UCSD-AML1 (cell line): Measurements from ENCODE around the gene TGM3.
"Not testable (repeated sequence)": the region's sequence is repeated elsewhere in the genome, so short reads cannot be mapped to it uniquely, and the experiment has no call there.

Experiments
- DNase-seq: peaks from one replicate; lab custom pipeline; 2025; ENCODE audit not compliant: unreplicated experiment; lab: John Stamatoyannopoulos, UW

The TGM3 gene, protein sequence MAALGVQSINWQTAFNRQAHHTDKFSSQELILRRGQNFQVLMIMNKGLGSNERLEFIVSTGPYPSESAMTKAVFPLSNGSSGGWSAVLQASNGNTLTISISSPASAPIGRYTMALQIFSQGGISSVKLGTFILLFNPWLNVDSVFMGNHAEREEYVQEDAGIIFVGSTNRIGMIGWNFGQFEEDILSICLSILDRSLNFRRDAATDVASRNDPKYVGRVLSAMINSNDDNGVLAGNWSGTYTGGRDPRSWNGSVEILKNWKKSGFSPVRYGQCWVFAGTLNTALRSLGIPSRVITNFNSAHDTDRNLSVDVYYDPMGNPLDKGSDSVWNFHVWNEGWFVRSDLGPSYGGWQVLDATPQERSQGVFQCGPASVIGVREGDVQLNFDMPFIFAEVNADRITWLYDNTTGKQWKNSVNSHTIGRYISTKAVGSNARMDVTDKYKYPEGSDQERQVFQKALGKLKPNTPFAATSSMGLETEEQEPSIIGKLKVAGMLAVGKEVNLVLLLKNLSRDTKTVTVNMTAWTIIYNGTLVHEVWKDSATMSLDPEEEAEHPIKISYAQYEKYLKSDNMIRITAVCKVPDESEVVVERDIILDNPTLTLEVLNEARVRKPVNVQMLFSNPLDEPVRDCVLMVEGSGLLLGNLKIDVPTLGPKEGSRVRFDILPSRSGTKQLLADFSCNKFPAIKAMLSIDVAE

DNA sequence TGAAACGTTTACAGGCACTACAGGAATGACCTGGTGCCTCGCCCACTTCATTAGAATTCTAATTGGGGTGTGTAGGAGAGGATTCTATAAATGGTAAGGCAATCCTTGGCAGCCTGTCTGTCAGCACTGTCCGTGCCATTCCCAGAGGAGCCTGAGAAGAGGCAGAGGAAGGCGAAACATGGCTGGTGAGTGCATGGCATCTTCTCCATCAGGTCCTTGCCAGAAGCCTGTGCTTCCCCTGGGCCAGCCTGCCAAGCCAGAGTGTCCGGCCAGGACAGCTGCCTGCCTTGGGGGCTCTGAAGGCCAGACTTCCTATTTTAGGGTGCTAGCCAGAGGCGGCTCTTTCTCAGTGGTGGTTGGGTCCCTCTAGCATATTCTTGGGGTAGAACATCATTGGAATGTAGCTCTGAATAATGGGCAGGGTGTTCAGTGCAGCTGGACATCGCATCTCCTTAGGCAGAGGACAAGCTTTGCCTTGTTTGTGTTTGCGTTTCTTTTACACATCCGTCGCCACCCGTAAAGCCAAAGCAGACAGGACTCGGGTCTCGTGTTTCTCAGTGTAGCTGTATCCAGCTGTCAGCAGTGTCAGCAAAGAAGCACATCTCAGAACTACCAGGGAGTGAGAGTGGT, at the start of gene TGM3:
TSS of gene TGM3 (plus strand) at position 116 of the 630 bp plus-strand sequence. CDS start at position 179, 63 bp downstream.
- no peak for DNase-seq

DNA sequence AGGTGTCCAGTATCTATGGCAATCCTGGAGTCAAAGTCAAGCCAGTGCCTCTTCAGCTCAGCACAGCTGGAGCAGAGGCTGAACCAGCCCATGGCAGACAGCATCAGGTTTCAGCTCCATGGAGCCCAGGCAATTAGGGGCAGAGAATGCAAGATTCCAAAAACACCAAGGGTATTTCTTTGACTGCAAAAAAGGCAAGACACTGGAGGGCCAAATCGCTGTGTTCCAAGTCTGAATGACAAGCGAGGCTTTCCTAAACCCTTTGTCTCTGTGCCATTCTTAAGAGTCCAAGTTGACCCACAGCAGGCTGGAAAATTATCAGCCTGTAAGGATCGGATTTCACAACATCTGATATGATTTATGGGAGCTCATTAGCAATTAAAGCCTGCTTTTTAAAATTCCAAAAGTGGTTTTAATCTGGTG, 49.7 kb upstream of the TGM3 start:
- no peak for DNase-seq

DNA sequence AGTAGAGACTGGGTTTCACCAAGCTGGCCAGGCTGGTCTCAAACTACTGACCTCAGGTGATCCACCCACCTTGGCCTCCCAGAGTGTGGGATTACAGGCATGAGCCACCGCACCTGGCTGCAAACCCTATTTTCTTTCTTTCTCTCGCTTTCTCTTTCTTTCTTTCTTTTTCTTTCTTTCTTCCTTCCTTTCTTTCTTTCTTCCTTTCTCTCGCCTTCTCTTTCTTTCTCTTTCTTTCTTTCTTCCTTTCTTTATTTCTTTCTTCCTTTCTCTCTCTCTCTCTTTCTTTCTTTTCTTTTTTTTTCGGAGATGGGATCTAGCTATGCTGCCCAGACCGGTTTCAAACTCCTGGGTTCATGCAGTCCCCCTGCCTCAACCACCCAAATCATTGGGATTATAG, 47.0 kb upstream of the TGM3 start:
- no peak for DNase-seq

DNA sequence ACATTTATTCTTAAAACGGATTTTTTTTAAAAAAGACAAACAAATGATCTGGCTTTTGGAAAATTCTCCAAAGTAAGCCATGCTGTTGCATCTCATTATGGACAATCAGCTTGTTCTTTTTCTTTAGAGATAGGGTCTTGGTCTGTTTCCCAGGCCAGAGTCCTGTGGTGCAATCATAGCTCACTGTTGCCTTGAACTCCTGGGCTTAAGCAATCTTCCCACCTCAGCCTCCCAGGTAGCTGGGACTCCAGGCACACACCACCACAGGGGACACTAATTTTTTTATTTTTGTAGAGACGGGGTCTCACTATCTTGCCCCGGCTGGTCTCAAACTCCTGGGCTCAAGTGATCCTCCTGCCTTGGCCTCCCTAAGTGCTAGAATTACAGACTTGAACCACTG, 45.9 kb upstream of the TGM3 start:
- no peak for DNase-seq

DNA sequence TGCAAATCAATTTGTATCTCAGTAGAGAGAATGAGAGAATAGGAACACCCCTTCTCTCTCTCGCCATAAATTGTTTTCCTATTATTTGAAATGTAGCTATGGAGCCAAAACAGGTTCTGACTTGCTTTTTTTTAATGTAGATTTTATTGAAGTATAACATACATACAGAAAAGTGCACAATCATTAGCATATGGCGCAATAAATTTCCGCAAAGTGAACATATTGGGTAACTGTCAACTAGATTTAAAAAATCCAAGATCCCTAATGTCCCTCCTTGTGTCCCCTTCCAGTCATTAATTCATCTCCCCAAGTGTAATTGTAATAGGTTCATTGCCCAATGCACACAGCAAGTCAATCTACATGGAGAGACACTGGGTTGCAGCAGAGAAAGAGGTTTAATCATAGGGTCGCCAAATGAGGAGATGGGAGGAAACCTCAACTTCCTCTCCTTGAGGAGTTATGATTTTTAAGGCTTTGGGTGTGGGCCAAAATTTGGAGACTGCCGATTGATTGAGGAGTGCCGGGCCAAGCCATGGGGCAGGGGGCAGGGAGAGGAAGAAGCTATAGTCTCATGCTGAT, 43.3 kb upstream of the TGM3 start:
- DNase-seq = peak; percentile 29

DNA sequence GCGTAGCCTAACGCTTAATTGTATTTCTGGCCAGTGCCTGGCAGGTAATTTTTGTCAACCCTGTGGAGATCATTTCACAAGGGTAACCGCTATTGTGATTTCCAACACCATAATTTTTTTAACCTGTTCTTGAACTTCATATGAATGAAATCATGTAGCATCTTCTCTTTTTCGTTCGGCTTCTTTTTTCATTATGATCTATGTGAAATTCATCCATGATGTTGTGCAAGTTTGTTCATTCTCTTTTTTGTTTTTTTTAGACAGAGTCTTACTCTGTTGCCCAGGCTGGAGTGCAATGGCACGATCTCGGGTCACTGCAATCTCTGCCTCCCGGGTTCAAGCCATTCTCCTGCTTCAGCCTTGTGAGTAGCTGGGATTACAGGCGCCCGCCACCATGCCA, 42.5 kb upstream of the TGM3 start:
- DNase-seq = no peak

DNA sequence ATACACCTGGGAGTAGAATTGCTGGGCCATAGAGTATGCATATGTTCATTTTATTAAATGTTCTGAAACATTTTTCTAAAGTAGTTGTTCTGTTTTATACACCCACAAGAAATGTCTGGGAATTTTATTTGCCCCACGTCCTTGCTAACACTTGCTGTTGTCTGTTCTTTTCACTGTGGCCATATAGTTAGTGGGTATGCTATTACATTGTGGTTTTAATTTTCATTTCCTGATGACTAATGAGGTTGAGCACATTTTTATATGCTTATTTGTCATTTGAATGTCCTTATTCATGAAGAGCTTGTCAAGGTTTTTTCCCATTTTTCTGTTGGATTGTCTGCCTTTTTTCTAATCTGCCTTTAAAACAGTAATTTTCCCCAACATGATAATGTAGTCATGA, 41.5 kb upstream of the TGM3 start:
- DNase-seq = no peak

DNA sequence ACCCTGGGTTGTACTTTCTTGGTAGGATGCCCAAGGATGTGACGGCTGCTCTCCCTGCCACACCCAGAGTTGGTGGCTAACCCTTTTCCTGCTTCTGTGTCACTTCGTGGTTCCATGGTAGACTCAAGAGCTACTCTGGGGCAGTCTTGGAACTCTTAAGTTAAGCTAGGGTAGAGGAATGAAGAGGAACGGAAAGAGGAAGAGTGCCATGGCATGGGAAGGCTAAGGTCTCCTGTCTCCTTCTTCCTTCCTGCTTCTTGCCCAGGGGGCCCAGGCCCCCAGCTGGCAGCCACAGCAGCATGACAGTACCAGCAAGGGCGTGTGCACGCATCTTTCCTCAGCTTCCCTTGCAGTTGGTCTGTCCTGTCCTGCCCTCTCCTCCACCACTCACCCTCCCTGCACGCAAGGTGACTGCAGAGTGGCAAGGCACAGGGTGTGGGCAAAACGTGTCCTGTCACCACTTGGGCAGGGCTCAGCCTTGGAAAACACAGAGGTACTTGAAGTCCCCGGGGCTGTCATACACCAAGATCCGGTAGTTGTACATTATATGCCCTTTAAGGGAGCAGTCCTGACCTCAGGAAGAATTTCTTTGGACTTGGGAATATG, 39.8 kb upstream of the TGM3 start:
- DNase-seq = no peak

DNA sequence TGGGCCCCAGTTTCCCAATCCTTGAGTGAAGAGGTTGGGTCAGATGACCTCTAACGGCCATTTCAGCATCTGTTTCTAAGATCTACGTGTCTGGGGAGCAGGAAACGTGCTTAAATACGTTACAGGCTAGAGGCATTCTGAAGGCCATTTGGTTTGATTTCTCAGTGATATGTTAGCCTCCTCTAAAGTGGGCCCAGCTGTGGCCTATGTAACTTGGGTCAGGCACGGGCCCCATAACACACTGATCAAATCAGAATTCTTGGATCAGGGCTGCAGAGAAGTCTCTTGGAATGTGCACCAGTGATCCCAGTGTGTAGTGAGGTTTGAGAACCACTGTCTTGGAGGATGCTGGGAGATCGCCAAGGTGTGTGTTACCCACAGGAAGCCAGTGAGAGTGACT, 36.1 kb upstream of the TGM3 start:
- DNase-seq = no peak

DNA sequence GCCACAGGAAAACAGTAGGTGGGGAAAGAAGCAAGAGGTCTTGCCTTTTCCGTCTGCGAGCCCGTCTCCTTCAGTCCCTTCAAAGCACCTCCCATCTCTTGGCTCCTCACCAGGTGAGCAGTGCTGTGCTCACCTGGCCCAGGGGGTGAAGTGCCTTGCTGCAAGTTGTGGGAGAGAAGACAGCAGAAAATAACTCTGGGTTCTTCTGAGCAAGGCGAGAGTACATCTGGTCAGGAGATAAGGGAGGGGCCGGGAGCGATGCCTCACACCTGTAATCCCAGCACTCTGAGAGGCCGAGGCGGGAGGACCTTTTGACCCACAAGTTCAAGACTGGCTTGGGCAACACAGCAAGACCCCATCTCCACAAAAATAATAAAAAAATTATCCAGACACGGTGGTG, 35.6 kb upstream of the TGM3 start:
- no peak for DNase-seq

DNA sequence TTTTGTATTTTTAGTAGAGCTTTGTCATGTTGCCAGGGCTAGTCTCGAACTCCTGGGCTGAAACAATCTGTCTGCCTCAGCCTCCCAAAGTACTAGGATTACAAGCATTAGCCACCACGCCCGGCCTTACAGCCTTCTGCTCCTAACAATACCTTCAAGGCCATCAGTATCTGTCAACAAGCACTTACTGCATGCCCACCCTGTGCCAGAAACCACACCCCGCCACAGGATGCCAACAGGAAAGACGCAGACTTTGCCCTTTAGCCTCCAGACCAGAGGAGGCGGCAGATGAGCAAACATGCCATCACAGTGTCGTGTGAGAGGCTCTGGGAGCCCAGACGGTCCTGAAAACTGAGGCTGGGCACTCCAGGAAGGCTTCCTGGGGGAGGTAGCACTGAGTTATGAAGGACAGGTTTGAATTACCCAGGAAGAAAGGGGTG, 34.7 kb upstream of the TGM3 start:
- no peak for DNase-seq

DNA sequence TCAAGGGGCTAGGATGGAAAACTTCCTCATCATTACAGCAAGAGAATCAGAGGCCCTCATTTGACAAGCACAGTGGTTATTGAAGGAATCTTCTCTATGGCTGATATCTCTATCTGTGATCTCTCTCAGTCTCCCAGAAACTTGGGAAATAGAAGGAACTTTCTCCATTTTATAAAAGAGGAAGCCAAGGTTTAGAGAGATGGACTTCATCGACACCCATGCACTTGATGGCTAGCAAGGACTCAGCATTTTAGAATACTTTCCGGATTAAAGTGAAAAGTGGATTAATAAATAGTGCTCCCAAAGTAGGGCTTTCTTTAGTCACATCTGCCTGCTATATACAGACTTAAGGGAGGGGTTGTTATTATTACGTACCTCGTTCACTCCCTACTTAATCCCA, 34.2 kb upstream of the TGM3 start:
- DNase-seq = no peak

DNA sequence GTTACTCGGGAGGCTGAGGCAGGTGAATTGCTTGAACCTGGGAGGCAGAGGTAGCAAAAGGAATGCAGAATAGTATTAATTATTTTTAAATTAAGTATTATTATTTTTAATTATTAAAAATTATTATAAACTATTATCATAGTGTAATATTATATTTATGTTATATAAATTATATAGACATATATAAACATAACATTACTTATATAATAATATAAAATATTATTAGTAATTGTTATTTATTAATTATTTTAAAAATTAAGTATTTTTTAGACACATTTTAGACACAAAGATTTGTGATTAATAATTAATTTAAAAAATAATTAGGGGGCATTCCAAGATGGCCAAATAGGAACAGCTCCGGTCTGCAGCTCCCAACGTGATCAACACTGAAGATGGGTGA, 31.7 kb upstream of the TGM3 start:
- DNase-seq = no peak

DNA sequence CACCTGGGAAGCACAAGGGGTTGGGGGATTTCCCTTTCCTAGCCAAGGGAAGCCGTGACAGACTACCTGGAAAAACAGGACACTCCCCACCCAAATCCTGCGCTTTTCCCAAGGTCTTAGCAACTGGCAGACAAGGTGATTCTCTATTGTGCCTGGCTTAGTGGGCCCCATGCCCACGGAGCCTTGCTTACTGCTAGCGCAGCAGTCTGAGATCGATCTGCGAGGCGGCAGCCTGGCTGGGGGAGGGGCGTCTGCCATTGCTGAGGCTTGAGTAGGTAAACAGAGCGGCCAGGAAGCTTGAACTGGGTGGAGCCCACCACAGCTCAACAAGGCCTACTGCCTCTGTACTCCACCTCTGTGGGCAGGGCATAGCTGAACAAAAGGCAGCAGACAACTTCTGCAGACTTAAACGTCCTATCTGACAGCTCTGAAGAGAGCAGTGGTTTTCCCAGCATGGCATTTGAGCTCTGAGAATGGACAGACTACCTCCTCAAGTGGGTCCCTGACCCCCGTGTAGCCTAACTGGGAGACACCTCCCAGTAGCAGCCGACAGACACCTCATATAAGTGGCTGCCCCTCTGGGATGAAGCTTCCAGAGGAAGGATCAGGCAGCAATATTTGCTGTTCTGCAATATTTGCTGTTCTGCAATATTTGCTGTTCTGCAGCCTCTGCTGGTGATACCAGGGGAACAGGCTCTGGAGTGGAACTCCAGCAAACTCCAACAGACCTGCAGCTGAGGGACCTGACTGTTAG, 31.0 kb upstream of the TGM3 start:
- not testable (repeated sequence) for DNase-seq

DNA sequence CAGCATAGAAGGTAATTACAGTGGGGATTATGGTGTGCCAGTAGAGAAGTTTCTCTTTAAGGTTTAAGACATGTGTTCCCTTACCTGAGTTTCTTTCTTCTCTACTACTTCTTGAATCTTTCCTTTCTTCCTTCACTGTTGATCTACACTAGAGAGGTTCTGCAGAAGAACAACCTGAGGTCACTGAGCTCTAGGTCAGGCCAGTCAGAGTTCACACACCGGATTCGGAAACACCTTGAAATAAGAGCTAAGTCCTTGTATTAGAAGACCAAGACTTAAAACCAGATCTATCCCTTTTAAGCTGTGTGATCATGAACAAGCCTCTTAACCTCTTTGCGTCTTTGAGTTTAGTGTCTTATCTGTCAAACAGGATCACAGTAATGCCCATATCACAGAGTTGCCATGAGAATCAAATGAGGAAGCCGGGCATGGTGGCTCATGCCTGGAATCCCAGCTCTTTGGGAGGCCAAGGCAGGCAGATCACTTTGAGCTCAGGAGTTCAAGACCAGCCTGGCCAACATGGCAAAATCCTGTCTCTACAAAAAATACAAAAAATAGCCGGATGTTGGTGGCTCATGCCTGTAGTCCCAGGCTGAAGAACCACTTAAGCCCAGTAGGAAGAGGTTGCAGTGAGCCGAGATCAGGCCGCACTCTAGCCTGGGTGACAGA, 22.0 kb upstream of the TGM3 start:
- no peak for DNase-seq

DNA sequence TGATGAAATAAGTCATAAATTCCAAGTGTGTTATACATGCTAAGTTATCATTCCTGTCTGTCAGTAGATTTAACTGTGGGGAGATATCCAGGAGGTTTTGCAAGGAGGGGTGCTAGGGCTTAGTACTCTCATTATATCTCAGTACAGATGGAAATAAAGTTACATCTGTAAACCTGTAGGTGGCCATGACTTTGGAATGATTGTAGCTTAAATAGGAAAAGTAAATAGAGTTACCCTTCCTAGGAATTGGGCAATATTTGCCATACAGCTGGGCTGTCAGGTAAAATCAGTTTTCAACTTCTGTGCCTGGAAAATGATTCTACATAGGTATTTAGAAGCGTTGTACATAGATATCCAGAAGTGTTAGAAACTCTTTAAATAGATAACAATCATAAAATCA, 19.8 kb upstream of the TGM3 start:
- DNase-seq = no peak

DNA sequence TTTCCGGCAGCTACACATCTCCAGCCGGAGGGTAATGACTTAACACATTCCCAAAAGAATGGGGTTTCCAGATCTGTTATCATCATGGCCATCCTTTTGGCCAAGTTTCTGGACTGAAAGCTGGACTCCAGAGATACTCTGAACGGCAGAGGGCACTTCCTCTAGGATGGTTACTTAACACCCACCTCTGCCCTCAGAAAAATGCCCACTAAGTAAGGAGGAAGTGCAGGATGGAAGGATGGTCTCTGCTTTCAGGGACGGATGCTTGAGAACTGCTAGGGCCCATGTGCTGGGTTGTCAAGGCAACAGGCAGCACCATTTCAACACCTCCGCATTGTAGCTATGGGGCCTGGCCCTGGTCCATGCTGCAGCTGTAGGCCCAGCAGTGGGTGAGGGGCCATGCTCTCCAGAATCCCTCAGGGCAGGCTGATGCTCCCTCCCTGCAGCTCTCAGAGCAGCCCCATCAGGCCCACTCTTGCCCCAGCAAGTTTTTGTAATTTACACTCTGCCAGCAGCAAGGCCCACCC, 16.5 kb upstream of the TGM3 start:
- DNase-seq = no peak

DNA sequence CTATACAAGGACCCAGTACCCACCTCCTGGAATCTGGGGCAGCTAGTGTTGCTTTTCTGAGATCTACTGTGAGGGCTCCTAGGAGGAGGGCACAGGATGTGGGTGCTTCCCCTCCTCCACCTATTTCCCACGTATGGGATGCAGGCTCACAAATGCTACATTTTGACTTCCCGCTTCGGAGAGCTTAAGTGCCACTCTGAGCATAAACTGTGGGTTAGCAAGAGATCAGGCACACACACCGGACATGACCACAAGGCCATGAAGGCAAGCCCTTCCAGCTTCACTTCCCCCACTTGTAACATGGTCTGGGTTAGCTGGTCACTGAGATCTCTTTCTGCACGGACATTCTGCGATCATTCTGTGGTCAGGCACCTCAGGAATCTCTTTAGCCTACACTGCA, 15.7 kb upstream of the TGM3 start:
- peak; percentile 75 for DNase-seq

DNA sequence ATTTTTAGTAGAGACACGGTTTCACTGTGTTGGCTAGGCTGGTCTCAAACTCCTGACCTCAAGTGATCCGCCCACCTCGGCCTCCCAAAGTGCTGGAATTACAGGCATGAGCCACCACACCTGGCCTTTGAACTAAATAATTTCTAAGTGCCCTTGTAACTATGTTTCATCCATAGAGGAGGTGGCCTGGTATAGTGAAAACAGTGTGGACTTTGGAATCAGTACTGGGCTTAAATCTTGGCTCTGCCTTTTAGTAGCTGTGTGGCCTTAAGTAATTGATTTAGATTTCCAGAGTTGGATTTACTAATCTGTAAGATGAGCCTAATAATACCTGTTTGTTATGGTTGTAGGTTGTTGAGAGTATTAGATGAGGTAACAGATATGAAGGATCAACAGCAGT, 14.2 kb upstream of the TGM3 start:
- DNase-seq = no peak

DNA sequence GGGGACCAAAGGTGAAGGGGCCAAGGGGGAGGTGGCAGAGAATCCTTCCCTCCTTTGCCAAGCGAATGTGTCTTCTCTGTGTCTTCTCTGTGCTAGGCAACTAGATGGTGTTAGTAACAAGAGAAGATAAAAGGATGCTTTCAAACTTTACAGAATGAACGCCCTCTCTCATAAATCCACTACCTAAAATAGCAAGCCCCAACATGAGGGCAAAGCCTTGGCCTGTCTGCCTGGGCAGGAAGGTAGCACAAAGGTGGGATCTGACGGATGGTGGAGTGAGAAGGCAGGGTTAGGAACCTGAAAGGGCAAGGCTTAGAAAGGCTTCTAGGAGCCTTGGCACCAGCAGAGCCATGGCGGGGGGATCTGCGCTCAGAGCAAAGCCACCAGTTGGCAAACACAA, 13.6 kb upstream of the TGM3 start:
- no peak for DNase-seq
